GM13976 (cell line): ENCODE measurements around the gene ADAMTSL5.

ENCODE experiments used
- DNase-seq: peaks from one replicate; pipeline ENCODE4 v3.0.0; 2012; ENCODE audit warnings: low spot score
- CTCF ChIP-seq: IDR thresholded peaks from 2 replicates; pipeline ENCODE4 v1.5.1; 2012; ENCODE audit warnings: borderline replicate concordance, mild to moderate bottlenecking; ENCODE audit not compliant: insufficient read depth; ENCODE audit errors: extremely low read depth, missing control alignments, control extremely low read depth
- in situ Hi-C: fragments of 300-500 bp; cut with MboI; formaldehyde crosslinking; loops from one replicate; pipeline ENCODE4 v1.12.0; 2022; ENCODE audit warnings: low sequenced_read_pairs, mixed read lengths, inconsistent platforms; ENCODE audit not compliant: unreplicated experiment

The ADAMTSL5 gene

DNA sequence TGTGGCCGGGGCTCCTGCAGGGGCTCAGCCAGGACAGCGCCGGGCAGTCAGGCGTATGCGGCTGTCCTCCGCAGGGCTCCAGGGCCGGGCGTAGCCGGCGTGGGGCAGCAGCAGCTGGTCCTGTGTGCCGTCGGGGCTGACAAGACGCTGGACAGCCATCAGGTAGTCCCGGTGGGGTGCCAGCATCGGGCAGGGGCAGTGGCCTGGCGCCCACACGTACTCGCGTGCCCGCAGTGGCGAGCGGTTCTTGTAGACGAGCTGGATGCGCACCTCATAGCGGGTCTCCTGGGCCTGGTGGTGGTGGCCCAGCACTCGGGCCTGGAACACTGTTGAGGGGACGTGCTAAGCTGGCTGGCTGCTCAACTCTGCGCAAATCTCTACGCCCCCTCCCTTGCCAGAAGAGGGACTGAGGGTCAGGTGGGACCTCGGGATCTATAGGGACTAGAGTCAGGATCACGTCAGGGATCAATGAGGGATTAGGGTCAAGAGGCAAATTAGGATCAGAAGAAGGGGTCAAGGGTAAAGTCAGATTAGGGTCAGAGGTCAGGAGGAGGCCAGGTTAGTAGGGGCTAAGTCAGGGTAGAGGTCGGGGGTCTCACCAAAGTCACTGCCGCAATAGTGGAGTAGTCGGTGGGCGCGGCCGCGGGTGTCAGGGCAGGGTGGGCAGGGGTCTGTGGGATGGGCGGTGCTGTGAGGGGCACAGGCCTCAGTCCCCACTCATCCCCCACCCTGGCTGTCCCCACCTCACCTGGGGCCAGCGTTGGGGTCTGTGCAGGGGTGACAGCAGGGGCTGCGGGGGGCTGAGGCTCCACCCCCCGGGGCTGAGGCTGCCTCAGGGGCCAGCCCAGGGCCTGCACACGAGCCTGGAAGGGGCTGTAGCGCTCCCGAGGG is 6.6 kb downstream of the ADAMTSL5 start:
- no peak for DNase-seq
- no peak for TF ChIP-seq CTCF
- in situ Hi-C loops = no loop called here

GRCh38 chr19:1505012-1505411 is 7.8 kb downstream of the ADAMTSL5 start:
- no peak for TF ChIP-seq CTCF
- no peak for DNase-seq
- in situ Hi-C loops = no loop called here

- DNase-seq = no peak
- no peak for TF ChIP-seq CTCF
- in situ Hi-C loops = no loop called here
Observed at GRCh38 chr19:1503925-1504773, 8.7 kb downstream of the ADAMTSL5 start.

- in situ Hi-C loops = no loop called here
- peak; percentile 84 for DNase-seq
Observed at GRCh38 chr19:1503089-1503924, 9.5 kb downstream of the ADAMTSL5 start.

GRCh38 chr19:1502433-1503088 is 10.3 kb downstream of the ADAMTSL5 start:
- no peak for TF ChIP-seq CTCF
- no peak for DNase-seq
- in situ Hi-C loops = no loop called here

More at GRCh38 chr19:1503089-1503924, 9.5 kb downstream of the ADAMTSL5 start:
- TF ChIP-seq CTCF = peak; percentile 83
